ENCODE measurements around the gene CCNG1.

The CCNG1 gene

GRCh38 chr5:163475411-163475810 lies 38.0 kb downstream of the CCNG1 start:
- no peaks in the 10 kb centered on the region for H3K27me3 ChIP-seq (ENCODE audit: control insufficient read depth in 2 of 2, insufficient read depth in 2 of 2, low read length in 2 of 2)
- peaks cover 0 to 6% of the 10 kb centered on the region in 2 donors for H3K36me3 ChIP-seq (ENCODE audit: control insufficient read depth in 2 of 2, insufficient read depth in 2 of 2, low read length in 2 of 2)
- H3K9ac ChIP-seq (ENCODE audit: low read depth in 1 of 2, low read length in 2 of 2) = no peak overlapping the region
- no peak overlapping the region for H3K4me3 ChIP-seq (ENCODE audit: low read length in 2 of 2)
- no peaks in the 10 kb centered on the region for H3K9me3 ChIP-seq (ENCODE audit: control insufficient read depth in 2 of 2, low read length in 2 of 2)
- no peaks in the 10 kb centered on the region for H3K4me1 ChIP-seq (ENCODE audit: control insufficient read depth in 2 of 2, insufficient read depth in 2 of 2, low read length in 2 of 2)
- H3K27ac ChIP-seq (ENCODE audit: low read depth in 2 of 2, low read length in 2 of 2) = no peak overlapping the region

- no peaks in the 10 kb centered on the region for H3K27me3 ChIP-seq (ENCODE audit: control insufficient read depth in 2 of 2, insufficient read depth in 2 of 2, low read length in 2 of 2)
- H3K4me1 ChIP-seq (ENCODE audit: control insufficient read depth in 2 of 2, insufficient read depth in 2 of 2, low read length in 2 of 2) = no peaks in the 10 kb centered on the region
- H3K27ac ChIP-seq (ENCODE audit: low read depth in 2 of 2, low read length in 2 of 2) = no peak overlapping the region
- H3K9ac ChIP-seq (ENCODE audit: low read depth in 1 of 2, low read length in 2 of 2) = no peak overlapping the region
- peaks cover 0 to 6% of the 10 kb centered on the region in 2 donors for H3K36me3 ChIP-seq (ENCODE audit: control insufficient read depth in 2 of 2, insufficient read depth in 2 of 2, low read length in 2 of 2)
- no peak overlapping the region for H3K4me3 ChIP-seq (ENCODE audit: low read length in 2 of 2)
- no peaks in the 10 kb centered on the region for H3K9me3 ChIP-seq (ENCODE audit: control insufficient read depth in 2 of 2, low read length in 2 of 2)
These were observed 41.0 kb downstream of the CCNG1 start for GRCh38 chr5:163478126-163478981.

GRCh38 chr5:163478982-163479271 lies 41.5 kb downstream of the CCNG1 start:
- H3K9me3 ChIP-seq (ENCODE audit: control insufficient read depth in 2 of 2, low read length in 2 of 2) = no peaks in the 10 kb centered on the region
- H3K9ac ChIP-seq (ENCODE audit: low read depth in 1 of 2, low read length in 2 of 2) = no peak overlapping the region
- no peaks in the 10 kb centered on the region for H3K27me3 ChIP-seq (ENCODE audit: control insufficient read depth in 2 of 2, insufficient read depth in 2 of 2, low read length in 2 of 2)
- no peak overlapping the region for H3K27ac ChIP-seq (ENCODE audit: low read depth in 2 of 2, low read length in 2 of 2)
- H3K36me3 ChIP-seq (ENCODE audit: control insufficient read depth in 2 of 2, insufficient read depth in 2 of 2, low read length in 2 of 2) = peaks cover 0 to 6% of the 10 kb centered on the region in 2 donors
- no peak overlapping the region for H3K4me3 ChIP-seq (ENCODE audit: low read length in 2 of 2)
- no peaks in the 10 kb centered on the region for H3K4me1 ChIP-seq (ENCODE audit: control insufficient read depth in 2 of 2, insufficient read depth in 2 of 2, low read length in 2 of 2)

- Histone ChIP-seq H3K9ac (ENCODE audit: low read depth in 1 of 2, low read length in 2 of 2) (no peak overlapping the region), H3K27me3 (ENCODE audit: control insufficient read depth in 2 of 2, insufficient read depth in 2 of 2, low read length in 2 of 2) (no peaks in the 10 kb centered on the region), H3K27ac (ENCODE audit: low read depth in 2 of 2, low read length in 2 of 2) (no peak overlapping the region), H3K36me3 (ENCODE audit: control insufficient read depth in 2 of 2, insufficient read depth in 2 of 2, low read length in 2 of 2) (no peaks in the 10 kb centered on the region), H3K4me1 (ENCODE audit: control insufficient read depth in 2 of 2, insufficient read depth in 2 of 2, low read length in 2 of 2) (no peaks in the 10 kb centered on the region), H3K4me3 (ENCODE audit: low read length in 2 of 2) (no peak overlapping the region), H3K9me3 (ENCODE audit: control insufficient read depth in 2 of 2, low read length in 2 of 2) (no peaks in the 10 kb centered on the region)
These were observed 51.8 kb downstream of the CCNG1 start for GRCh38 chr5:163489055-163489744.

- H3K36me3 ChIP-seq (ENCODE audit: control insufficient read depth in 2 of 2, insufficient read depth in 2 of 2, low read length in 2 of 2) = no peaks in the 10 kb centered on the region
- no peak overlapping the region for H3K27ac ChIP-seq (ENCODE audit: low read depth in 2 of 2, low read length in 2 of 2)
- no peaks in the 10 kb centered on the region for H3K27me3 ChIP-seq (ENCODE audit: control insufficient read depth in 2 of 2, insufficient read depth in 2 of 2, low read length in 2 of 2)
- no peak overlapping the region for H3K9ac ChIP-seq (ENCODE audit: low read depth in 1 of 2, low read length in 2 of 2)
- no peaks in the 10 kb centered on the region for H3K9me3 ChIP-seq (ENCODE audit: control insufficient read depth in 2 of 2, low read length in 2 of 2)
- no peaks in the 10 kb centered on the region for H3K4me1 ChIP-seq (ENCODE audit: control insufficient read depth in 2 of 2, insufficient read depth in 2 of 2, low read length in 2 of 2)
- no peak overlapping the region for H3K4me3 ChIP-seq (ENCODE audit: low read length in 2 of 2)
These were observed 52.3 kb downstream of the CCNG1 start for GRCh38 chr5:163489745-163490075.

All from mucosa of rectum (tissue), 2 donors.